Measurements from ENCODE around the gene HIVEP3.

DNA sequence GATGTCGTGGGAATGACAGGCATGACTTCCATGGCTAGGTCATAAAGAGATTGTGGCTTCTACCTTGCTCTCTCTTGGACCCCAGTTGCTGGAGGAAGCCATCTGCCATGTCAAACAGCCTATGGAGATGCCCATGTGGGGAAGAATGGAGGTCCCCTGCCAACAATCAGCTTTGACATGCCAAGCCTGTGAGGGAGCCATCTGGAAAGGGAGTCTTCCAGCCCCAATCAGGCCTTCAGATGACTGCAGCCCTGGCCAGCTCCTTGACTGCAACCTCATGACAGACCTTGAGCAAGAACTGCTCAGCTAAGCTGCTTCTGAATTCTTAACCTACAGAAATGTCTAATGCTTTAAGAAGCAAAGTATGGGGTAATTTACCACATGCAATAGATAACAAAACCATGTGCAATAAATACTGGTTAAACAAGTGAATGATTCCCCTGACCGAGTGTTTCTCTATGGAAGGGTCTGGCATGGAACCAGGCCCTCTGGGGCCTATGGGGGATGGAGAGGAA, 187.1 kb downstream of the HIVEP3 start:
- no peak for TF ChIP-seq POLR2AphosphoS5 (IDR thresholded peaks at IDR 0.05; ENCODE audit: low read depth)
- TF ChIP-seq, protein P1, sequence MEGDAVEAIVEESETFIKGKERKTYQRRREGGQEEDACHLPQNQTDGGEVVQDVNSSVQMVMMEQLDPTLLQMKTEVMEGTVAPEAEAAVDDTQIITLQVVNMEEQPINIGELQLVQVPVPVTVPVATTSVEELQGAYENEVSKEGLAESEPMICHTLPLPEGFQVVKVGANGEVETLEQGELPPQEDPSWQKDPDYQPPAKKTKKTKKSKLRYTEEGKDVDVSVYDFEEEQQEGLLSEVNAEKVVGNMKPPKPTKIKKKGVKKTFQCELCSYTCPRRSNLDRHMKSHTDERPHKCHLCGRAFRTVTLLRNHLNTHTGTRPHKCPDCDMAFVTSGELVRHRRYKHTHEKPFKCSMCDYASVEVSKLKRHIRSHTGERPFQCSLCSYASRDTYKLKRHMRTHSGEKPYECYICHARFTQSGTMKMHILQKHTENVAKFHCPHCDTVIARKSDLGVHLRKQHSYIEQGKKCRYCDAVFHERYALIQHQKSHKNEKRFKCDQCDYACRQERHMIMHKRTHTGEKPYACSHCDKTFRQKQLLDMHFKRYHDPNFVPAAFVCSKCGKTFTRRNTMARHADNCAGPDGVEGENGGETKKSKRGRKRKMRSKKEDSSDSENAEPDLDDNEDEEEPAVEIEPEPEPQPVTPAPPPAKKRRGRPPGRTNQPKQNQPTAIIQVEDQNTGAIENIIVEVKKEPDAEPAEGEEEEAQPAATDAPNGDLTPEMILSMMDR (IDR thresholded peaks at IDR 0.05; ENCODE audit: insufficient read depth, low read length), result no peak
- no peak for TF ChIP-seq SPI1 (IDR thresholded peaks at IDR 0.05; ENCODE audit: borderline replicate concordance, low read depth)
- TF ChIP-seq, protein P2, sequence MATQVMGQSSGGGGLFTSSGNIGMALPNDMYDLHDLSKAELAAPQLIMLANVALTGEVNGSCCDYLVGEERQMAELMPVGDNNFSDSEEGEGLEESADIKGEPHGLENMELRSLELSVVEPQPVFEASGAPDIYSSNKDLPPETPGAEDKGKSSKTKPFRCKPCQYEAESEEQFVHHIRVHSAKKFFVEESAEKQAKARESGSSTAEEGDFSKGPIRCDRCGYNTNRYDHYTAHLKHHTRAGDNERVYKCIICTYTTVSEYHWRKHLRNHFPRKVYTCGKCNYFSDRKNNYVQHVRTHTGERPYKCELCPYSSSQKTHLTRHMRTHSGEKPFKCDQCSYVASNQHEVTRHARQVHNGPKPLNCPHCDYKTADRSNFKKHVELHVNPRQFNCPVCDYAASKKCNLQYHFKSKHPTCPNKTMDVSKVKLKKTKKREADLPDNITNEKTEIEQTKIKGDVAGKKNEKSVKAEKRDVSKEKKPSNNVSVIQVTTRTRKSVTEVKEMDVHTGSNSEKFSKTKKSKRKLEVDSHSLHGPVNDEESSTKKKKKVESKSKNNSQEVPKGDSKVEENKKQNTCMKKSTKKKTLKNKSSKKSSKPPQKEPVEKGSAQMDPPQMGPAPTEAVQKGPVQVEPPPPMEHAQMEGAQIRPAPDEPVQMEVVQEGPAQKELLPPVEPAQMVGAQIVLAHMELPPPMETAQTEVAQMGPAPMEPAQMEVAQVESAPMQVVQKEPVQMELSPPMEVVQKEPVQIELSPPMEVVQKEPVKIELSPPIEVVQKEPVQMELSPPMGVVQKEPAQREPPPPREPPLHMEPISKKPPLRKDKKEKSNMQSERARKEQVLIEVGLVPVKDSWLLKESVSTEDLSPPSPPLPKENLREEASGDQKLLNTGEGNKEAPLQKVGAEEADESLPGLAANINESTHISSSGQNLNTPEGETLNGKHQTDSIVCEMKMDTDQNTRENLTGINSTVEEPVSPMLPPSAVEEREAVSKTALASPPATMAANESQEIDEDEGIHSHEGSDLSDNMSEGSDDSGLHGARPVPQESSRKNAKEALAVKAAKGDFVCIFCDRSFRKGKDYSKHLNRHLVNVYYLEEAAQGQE (IDR thresholded peaks at IDR 0.05; ENCODE audit: insufficient replicate concordance, low read depth), result no peak
